Lower leg skin (tissue), 3 donors: ENCODE results near the gene ANO10.

Experiments used
- CTCF ChIP-seq, 3 donors: fragments of 450-650 bp; IDR thresholded peaks; one replicate each; pipeline ENCODE4 v1.5.1; 2016; ENCODE audit warnings: antibody characterized with exemption in 3 of 3, mild to moderate bottlenecking in 3 of 3, moderate library complexity in 2 of 3
- POLR2A ChIP-seq, 2 donors: fragments of 450-650 bp; IDR thresholded peaks; one replicate each; pipeline ENCODE4 v1.6.1; 2016 to 2017; ENCODE audit warnings: antibody characterized with exemption in 2 of 2, mild to moderate bottlenecking in 1 of 2, moderate library complexity in 1 of 2

- TF ChIP-seq POLR2A (IDR thresholded peaks at IDR 0.05), result no peak
- no peak for TF ChIP-seq CTCF (IDR thresholded peaks at IDR 0.05)
These were observed 298.3 kb downstream of the ANO10 start for GRCh38 chr3:43323541-43323940.
